HG02623 (cell line): ENCODE measurements around the gene RNASEH2B.

Experiments used
- ATAC-seq: cut with Tn5 transposase; IDR thresholded peaks from one replicate; pipeline ENCODE4 v1.9.1; 2021; ENCODE audit warnings: moderate library complexity; ENCODE audit not compliant: unreplicated experiment

Gene RNASEH2B

DNA sequence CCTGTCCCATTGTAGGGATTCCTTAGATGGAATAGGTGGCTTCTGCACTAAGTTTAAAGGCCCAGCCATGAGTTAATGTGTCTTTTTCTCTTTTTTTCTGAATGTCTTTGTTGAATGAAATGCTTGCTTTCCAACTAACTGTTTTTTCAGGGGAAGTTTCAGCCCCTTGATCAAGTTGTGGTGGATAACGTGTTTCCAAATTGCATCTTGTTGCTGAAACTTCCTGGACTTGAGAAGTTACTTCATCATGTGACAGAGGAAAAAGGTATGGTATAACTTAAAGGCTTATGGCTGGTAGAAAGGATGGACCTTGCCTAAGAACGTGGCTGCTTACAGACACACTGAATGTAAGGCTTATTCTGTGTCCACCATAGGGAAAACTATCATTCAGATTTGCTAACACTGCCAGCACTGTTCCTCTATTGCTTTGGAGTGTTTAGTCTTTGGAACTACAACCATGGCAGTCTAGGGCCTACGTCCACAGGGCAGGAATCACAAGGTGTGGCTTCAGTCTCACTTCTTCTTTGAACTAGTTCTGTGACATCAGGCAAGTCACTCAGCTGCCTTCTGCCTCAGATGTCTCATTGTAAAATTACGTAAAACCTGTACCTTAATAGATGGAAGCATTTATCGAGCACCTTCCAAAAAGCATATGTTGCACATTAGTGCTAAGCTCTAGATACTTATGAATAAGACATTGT lies 25.3 kb downstream of the RNASEH2B start:
- no peak for ATAC-seq

DNA sequence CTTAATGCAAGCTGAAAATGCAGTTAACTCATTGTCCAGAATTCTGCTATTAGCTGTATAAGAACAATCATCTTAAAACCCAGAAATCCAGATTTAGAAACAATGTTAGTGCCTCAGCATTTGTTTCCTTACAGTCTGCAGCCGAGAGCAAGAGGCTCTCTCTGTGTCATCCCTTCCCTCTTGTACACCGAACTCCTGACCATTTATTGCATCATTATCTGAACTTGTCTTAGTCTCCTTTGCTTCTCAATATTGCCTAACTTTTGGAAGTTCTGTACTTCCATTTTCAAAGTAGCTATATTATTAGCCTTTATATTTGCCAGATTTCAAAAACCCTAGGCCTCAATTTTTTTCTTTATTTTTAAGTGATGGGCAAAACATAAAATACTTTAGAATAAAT lies 27.1 kb downstream of the RNASEH2B start:
- ATAC-seq = no peak

DNA sequence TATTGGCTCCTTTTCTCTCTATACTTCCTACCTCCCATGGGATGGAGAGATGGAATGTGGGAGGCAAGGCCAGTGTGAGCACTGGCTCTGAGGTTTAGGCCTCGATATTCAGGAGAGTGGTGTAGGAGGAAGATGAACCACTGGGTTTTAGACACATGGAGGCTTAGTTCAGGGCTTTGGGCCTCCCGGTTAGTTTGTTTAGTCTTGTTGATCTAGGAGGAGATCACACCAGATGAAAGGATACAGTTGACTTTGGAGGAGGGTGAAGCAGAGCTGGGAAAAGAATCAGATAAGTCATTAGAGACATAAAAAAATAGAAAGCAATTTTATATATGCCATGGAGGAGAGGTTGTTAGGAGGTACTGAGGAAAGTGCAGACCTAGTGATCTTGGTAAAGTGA lies 30.9 kb downstream of the RNASEH2B start:
- no peak for ATAC-seq

DNA sequence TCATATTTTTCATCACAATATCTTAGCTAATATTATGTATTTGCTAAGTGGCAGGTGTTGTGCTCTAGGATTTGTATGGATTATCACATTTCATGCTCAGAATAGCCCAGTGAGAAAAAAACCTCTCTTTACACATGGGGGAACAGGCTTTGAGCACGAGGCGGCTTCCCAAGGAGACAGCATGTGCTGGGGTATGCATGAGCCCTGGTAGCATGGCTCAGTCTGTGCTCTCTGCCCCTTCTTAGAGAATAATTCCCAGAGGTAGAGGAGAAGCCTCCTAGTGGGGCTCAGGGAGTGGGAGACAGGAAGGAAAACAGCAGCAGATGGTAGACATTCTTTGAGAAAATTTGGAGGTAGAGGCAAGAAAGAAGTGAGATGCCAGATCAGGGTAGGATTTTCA lies 31.6 kb downstream of the RNASEH2B start:
- ATAC-seq = no peak

DNA sequence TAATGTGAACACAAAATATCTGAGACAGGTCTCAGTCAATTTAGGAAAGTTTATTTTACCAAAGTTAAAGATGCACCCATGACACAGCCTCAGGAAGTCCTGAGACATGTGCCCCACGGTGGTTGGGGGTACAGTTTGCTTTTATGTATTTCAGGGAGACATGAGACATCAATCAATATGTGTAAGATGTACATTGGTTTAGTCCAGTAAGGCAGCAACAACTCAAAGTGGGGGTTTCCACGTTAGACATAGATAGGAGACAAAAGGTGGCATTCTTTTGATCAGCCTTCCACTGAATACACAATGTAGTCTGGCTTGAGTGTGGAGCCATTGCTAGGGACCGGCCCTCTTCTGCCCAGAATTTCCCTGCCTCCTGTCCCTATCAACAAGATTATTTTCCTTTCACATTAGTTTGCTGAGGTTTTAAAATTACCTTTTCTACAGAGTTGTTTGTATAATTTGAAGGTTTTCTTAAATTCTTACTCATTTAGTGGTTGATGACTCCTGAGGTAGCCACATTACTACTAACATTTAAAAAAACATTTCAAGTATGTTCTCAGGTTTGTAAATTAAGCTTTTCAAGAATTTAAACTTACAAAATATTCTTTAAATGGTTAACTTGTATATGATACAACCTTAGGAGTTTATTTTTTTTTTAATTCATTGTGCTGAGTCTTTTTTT lies 33.2 kb downstream of the RNASEH2B start:
- ATAC-seq = no peak

DNA sequence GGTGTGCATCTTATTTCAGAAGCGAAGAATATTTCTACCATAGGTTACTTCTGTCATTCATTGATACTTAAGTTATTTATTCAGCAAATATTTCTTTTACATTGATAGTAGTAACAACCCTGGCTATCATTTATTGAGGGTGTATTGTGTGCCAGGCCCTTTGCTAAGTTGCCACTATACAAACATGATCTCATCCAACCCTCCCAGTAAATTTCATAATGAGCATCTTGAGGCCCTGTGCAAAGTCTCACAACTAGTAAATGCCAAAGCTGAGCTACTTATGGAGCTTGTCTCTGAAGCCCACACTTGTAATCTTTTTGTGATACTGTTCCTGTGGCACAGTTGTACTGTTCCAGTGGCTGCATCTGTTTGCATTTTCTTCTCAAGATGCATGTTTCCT lies 36.1 kb downstream of the RNASEH2B start:
- ATAC-seq = no peak

DNA sequence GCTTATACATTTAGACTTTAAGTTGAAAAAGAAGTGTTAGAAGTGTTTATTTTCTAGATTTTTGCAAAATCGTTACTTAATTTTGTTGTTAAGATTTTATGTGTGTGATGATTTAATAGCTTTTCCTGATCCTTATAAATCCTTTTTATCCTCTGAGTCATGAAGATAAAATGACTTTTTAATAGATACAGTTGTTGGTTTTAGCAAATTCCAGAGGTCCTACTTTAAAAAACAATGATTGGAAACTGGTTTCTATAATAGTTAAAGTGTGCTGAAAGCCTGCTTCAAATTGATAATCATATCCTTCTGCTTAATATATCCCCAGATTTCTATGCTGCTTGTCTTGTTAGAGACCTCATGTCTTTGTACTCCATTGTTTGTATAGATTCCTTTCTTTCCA lies 39.0 kb downstream of the RNASEH2B start:
- ATAC-seq = no peak

DNA sequence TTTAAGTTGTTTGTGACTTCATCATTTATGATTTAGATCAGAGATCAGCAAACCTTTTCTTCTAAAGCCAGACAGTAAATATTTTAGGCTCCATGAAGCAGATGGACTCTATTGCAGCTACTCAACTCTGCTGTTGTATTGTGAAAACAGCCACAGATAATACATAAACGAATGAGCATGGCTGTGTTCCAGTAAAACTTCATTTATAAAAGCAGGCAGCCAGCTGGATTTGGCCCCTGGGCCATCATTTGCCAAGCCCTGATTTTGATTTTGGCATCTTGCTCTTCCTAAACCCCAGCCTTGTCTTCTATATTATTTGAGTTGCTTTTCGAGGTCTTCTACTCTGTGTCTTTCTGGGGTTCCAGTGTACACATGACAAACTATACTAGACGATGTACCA lies 41.3 kb downstream of the RNASEH2B start:
- ATAC-seq = no peak

DNA sequence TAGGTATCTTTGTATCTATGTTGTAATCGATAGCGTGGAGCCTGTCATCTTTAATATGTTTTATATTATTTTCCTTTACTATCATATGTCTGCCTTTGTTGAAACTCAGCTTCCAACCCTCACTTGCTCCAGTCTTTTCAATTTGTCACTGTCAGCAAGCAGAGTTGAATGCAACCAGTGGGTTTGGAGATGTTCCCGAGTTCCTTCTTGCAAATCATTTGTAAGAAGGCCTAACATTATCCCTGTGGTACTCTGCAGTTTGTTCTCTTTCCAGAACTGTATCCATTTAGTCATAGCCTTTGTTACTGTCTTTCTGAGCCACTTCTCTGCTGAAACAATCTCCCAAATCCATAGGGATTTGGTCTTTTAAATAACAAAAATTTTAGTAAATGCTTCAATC lies 41.8 kb downstream of the RNASEH2B start:
- ATAC-seq = no peak

DNA sequence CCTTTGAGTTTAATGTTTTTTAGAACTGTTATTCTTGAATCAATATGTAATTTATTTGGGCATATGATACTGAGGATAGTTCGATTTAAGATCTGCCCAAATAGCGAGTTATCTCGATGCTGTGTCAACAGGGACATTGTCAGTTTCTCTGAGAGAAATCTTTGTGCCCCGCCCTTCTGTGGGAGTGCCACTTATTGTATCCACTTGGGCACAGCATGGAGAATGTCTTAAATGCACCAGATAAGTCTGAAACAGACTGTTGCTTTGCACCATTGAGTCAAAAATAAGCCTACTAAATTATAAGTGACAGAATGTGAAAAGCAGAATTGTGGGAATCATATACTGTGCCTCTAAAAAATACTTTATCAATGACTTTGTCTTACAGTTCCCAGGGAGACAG lies 45.6 kb downstream of the RNASEH2B start:
- no peak for ATAC-seq

DNA sequence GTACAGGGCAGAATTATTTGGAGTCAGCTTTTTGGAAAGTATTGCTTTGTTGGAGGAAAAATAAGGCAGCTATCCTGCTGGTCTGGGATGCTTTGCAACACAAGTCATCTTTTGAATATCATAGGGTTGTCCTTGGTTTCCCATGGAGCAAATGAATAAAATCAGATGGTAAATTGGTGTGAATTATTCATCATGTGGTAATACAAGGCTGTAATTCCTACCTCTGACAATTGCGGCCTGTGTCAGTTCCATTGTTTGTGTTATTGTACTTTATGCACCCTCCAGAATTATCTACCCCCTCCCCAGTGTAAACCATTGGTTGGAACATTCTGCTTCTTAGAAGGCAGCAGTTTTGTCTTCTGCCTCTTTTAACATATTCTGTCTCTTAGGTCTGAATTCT lies 46.2 kb downstream of the RNASEH2B start:
- ATAC-seq = no peak

DNA sequence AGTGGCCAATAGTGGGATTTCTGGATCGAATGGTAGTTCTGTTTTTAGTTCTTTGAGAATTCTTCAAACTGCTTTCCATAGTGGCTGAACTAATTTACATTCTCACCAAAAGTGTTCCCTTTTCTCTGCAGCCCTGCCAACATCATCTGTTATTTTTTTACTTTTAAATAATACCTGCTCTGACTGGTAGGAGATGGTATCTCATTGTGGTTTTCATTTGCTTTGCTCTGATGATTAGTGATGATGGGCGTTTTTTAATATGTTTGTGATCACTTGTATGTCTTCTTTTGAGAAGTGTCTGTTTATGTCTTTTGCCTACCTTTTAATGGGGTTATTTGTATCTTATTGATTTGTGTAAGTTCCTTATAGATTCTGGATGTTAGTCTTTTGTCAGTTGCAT lies 48.0 kb downstream of the RNASEH2B start:
- ATAC-seq = no peak

DNA sequence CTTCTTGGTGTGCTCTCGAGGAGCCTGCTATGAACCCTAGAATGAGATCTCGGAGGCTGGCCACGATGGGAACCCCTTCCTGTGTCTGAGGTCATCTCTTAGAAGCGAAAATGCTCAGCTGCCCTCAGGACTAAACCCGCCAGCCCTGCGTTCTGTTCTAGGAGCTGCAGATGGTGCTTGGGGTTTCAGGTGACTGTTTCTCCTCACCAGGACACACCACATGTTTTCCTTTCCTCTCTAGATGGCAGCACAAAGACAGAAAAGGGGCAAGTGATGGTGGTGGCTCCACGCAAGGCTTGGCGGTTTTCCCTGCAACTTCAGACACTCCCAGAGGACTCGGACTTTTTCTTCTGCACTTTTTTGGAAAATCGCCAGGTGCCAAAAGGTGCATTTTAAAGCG lies 60.1 kb downstream of the RNASEH2B start:
- no peak for ATAC-seq

DNA sequence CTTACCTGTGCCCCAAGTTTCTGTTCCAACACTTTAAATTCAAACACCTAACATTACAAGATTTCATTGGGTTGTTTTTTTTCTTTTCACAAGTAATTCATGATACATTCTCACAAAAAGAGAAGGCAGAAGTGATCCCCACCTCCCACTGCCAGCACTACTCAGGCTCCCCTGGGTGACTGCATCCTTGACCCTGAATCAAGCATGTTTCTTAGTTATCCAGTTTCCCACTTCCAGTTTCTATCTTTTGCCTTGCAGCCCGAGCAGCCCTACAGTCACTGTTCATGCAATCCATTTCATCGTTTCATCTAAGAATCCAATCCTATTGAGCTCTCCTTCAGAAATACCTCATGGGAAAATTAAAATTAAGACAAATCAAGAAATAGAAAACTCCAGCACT lies 61.4 kb downstream of the RNASEH2B start:
- ATAC-seq = no peak

DNA sequence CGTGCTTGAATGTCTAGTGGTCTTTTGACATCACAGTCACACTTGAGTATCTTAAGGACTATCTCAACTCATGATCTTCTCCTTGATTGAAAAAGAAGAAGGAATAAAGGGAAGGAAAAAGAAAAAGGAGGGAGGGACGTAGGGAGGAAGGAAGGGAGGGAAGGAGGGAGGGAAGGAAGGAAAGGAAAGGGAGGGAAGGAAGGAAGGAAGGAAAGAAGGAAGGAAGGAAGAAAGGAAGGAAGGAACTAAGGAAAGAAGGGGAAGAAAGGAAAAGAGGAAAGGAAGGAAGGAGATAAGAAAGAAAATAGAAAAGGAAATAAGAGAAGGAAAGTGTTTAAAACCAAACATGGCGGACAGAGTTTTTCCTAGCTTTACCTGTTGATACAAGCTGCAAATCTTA lies 64.7 kb downstream of the RNASEH2B start:
- ATAC-seq = no peak

DNA sequence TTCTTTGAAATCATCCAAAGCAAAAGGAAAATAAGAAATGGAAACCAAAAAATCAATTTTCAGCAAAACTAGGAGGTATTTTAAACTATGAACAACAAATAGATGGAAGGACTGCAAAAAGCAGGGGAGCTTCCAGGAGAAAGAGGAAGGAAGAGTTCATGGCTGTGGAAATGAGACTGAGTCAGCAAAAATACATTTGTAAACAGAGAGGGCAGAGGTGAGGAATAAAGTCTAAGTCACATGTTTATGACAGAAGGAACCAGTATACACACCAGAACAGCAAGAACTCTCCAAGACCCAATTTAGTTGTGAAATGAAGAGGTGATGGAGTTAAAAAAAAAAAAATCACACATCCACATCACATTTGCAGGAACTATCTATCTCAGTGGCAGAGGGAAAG lies 69.6 kb downstream of the RNASEH2B start:
- ATAC-seq = no peak

DNA sequence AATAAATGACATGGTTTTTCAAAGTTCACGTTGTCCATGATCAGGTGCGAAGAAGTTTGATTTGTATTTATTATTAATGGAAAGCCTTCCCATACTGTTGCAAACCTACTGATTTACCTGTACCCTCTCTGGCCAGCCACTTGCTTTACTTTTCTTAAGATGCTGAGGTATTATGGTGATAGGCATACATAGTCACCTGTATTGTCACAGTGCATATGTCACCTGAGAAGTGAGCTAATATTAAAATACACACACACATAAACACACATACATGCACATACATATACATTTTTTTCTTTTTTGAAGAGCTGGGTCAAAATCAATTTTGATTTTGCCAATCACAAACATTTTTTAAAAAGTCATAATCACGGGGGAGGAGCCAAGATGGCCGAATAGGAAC lies 72.1 kb downstream of the RNASEH2B start:
- no peak for ATAC-seq

DNA sequence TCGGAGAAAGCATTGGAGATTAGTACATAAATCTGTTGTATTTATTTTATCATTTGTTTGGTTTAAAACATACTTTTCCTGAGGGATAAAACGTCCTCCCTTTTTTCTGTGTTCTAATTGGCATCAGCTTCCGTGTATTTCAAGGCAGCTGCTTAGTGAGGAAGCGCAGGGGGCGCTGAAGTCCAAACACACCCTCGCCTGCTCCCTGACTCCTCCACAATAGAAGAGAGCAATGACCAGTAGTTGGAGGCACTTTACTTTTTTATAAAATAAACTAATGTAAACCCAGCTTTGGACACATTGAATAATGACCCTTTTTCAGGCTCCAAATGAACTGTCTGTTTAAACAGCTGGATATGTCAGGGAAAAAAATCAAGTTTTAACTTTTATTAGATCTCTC lies 79.9 kb downstream of the RNASEH2B start:
- ATAC-seq = no peak

DNA sequence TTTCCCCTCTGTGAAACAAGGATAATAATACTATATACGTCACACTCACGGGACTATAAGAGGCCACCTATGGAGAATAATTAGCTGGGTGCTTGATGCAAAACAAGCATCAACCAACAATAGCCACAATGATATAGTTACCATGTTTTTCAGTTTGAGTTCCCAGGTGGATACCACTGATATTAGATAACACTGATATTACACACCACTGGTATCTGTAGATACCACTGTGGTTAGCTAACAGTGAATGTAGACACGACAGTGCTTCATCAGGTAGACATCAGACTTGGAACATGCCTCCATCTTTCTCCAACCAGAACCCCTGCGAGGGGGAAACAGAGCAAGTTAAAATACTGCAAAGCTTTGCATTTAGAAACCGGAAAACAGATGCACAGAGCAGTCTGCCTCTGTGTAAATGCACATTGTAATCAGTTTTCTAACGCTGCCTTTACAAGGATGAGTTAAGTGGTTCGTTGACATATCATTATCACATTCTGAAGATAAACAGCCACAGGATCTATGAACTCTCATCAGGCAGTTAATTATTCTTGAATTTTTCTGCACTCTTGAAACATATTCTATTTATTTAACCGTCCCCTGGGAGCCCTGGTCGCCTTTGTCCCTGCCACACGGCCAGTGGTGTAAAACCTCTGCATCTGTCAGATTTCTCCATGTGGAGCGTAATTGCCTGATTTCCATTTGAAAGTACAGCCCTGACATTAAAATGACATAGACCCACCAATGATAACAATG lies 80.7 kb downstream of the RNASEH2B start:
- no peak for ATAC-seq

DNA sequence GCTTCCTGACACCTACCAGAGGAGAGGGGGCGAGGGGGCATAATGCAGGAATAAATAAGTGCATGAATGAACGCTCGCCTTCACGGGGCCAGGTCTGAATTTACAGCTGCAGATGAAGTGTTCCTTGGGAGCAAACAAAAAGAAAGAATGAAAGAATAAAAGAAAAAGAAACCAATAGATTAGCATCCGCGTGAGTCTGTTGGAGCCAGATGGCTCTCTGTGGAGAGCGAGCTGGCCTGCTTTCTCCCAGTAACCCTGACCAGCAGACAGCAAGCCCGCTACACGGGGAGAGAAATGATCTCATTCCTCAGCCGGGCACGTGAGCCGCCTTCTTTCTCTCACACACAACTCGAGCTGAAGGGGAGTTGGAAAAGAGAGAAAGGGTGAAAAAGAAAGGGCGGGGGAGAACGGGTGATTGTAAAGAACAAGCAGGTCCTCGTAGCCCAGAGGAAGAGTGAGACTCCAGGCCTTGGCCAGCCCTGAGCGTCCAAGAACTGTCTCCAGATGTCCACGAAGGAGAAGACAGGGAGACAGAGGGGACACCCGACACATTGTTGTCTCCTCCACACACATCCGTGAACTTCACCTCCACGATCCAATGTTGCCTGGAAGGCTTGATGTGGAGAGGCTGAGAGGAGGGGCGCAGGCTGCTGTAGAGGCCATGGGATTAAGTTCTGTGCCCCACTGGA lies 81.4 kb downstream of the RNASEH2B start:
- ATAC-seq = no peak
